PFSK-1 (cell line): ENCODE measurements around the gene ITGB3BP.

Experiments
- POLR2AphosphoS5 ChIP-seq: IDR thresholded peaks from 2 replicates; pipeline ENCODE4 v1.6.1; 2012; ENCODE audit warnings: low read depth, mild to moderate bottlenecking, control low read depth, low read length, moderate library complexity
- TAF1 ChIP-seq: IDR thresholded peaks from 2 replicates; pipeline ENCODE4 v1.6.1; 2012; ENCODE audit warnings: low read length, control low read depth, borderline replicate concordance; ENCODE audit not compliant: insufficient read depth
- TF ChIP-seq, protein P1 (sequence below), 2 experiments: IDR thresholded peaks; 2 replicates each; pipeline versions ENCODE4 v1.6.1 to v1.8.0; 2011 to 2012; ENCODE audit warnings: low read depth in 2 of 2, low read length in 2 of 2, control low read depth in 1 of 2, inconsistent platforms in 1 of 2, mild to moderate bottlenecking in 1 of 2, moderate library complexity in 1 of 2; ENCODE audit not compliant: insufficient read depth in 1 of 2

DNA sequence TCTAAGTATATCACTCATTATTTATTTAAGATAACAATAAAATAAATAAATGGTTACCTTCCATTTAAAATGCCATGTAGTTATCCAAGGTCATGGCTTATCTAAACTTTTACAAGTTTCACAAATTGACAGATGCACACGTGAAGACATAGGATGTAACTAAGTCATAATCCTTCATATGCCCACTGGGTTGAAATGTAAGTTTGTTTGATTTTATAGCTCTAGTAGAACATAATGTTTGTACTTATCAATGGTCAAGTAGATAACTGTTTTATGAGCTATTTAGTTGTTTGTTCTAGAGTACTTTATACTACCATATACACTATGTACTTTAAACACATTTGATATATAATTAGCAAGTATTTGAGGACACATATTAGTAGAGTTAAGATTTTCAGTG lies 43.0 kb downstream of the ITGB3BP start:
- TF ChIP-seq TAF1 (no peak), POLR2AphosphoS5 (no peak)
- TF ChIP-seq, protein P1, sequence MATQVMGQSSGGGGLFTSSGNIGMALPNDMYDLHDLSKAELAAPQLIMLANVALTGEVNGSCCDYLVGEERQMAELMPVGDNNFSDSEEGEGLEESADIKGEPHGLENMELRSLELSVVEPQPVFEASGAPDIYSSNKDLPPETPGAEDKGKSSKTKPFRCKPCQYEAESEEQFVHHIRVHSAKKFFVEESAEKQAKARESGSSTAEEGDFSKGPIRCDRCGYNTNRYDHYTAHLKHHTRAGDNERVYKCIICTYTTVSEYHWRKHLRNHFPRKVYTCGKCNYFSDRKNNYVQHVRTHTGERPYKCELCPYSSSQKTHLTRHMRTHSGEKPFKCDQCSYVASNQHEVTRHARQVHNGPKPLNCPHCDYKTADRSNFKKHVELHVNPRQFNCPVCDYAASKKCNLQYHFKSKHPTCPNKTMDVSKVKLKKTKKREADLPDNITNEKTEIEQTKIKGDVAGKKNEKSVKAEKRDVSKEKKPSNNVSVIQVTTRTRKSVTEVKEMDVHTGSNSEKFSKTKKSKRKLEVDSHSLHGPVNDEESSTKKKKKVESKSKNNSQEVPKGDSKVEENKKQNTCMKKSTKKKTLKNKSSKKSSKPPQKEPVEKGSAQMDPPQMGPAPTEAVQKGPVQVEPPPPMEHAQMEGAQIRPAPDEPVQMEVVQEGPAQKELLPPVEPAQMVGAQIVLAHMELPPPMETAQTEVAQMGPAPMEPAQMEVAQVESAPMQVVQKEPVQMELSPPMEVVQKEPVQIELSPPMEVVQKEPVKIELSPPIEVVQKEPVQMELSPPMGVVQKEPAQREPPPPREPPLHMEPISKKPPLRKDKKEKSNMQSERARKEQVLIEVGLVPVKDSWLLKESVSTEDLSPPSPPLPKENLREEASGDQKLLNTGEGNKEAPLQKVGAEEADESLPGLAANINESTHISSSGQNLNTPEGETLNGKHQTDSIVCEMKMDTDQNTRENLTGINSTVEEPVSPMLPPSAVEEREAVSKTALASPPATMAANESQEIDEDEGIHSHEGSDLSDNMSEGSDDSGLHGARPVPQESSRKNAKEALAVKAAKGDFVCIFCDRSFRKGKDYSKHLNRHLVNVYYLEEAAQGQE (IDR thresholded peaks at IDR 0.05; ENCODE audit: insufficient read depth in 1 of 2, low read depth in 2 of 2, low read length in 2 of 2) = no peak
